OCI-M2 (cell line): ENCODE results near the gene PIK3R1.

Experiments used
- DNase-seq: peaks from one replicate; lab custom pipeline; 2025; ENCODE audit not compliant: unreplicated experiment; lab: John Stamatoyannopoulos, UW

Gene PIK3R1

DNA sequence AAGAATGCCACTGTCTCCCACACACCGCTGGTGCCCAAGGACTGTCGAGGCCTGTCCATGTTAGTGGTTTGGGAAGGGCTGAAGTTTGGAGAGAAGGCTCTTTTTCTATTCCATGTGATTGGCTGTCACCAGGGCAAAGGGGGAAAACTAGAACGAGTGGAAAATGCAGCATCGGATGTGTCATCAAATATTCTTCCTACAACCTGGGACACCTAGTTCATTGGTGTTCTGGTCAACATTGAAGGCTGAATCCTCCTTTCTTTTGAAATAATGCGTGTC, 53.2 kb downstream of the PIK3R1 start:
- no peak for DNase-seq

DNA sequence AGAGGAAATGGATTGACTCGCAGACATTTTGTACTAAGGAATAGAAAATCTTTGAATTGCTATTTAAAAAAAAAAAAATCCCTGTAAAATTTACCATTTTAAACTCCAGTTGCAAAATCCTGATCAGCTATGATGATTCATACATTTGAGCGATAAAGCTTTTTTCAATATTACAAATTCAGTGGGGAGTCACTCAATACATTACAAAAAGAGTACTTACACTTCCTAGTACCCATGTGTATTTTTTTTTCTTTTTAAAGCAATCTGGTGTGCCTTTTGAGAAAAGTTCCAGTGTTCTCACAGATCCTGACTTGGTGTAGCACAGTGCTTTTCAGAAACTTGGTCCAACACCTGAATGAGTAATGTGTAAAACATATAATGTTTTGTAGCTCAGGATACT, 54.3 kb downstream of the PIK3R1 start:
- no peak for DNase-seq

DNA sequence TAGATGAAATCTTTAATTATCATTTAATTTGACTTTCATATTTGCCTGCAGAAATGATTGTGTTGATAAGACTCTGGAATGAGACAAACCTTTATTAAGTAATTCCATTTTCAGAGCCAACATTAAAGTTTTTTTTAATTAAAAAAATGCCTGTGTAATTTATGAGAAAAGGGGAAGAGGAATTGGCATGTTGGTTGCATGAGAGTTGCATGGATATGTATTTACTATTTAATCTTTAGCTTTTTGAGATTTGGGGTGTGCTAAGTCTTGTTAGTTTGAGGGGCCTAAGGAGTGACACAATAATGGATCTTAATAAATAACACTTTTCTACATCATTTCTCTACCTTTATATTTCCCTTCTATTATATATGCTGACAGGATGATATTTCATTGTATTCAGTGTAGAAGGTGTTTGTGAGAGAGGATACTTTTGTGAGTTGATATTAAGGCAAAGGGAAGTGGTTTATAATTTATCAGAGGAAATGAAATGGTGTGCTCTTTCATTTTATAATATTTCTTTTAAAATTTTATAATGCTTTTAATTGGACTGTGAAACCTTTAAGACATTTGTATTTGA, 54.9 kb downstream of the PIK3R1 start:
- DNase-seq, result no peak

DNA sequence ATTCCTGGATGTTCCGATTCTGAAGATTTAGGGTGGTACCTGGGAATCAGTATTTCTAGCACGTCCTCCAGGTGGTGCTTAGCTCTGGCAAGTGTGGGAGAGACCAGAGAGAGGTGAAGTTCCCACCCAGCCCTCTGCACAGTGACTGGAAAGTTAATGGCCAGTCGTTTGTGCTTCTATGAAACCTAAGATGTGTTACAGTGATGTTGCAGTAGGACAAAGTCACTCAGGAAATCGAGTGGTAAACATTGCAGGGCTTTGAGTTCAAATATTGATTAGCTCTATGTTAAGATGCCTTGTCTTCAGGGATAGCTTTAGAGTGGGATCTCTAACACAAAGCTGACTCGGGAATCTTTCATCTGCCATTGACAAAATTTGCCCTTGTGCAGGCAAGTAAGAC, 55.6 kb downstream of the PIK3R1 start:
- DNase-seq, result no peak

DNA sequence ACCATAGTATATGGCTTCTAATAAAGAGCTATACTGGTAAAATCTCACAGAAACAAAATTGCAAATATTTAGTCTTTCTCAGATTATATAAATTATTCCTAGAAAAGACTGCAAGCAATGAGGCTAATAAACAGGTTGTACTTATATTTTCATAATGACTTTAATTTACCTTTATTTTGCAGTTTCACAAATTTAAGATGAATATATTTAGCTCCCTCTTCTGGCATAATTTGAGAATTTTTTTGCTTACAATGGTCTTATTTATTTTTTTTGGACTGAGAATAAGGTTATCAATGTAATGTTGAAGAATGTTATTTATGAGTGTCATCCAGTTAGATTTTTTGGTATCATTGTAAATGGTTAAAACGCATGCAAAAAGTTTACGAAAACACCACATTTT, 56.7 kb downstream of the PIK3R1 start:
- no peak for DNase-seq

DNA sequence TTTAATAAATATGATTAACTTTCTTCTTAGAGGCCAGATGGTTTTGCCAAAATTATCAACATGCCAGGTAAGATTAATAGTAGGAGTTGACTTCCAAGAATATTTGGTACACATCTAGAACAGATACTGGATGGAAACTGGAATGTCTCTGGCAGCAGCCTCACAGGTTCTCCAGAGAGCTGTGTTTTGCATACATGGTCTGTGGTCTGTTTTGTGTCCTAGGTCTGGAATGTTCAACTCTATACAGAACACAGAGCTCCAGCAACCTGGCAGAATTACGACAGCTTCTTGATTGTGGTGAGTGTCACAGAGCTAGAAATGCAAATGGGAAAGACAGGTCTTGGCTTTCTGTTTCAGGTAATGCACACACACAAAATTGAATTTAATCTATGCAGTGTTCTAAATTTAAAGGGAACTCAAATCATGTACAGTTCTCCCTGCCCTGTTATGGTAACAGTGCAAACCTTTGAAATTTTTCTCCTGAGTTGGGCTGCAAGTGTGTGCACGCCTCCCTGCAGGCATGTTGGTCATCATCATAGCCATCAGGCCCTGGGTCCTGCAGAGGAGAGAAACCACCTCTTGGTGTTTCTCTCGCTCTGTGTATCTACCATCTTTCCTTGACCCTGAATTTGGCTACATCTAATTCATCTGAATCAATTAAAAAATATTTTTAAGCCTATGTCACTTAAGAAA, 58.3 kb downstream of the PIK3R1 start:
- no peak for DNase-seq

DNA sequence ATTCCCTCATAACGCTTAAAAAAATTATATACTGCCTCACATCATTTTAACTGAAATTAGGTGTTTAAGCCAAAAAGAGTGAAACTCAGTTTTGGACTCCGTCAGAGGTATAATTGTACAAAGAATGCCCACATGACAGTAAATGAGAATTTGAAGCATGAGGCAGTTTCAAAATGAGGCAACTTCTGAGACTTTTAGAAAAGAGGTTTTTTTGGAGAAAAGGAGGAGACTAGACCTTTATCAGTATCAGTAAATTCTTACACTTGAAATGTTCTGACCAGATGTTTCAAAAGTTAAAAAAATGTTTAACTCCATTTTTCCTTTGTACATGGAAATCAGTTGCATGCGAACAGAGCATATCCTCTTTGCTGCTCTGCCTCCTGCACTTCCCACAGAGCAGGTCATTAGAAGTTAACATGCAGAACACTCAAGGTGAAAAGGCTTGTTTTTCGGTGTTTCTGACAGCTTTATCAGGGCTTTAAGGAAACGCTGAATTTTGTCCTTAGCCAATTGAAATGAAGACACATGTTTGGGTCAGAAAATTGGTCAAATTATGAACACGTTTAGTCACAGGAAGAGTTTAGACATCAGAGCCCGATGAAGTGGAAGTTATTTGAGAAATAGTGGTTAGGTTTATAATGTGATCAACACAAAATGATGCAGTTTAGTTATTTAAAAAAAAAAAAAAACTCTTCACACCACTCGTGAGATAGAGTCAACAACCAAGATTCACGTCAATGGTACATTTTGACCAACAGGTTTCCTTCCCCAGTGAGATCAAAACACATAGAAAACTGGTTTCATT, 59.5 kb downstream of the PIK3R1 start:
- DNase-seq, result no peak

DNA sequence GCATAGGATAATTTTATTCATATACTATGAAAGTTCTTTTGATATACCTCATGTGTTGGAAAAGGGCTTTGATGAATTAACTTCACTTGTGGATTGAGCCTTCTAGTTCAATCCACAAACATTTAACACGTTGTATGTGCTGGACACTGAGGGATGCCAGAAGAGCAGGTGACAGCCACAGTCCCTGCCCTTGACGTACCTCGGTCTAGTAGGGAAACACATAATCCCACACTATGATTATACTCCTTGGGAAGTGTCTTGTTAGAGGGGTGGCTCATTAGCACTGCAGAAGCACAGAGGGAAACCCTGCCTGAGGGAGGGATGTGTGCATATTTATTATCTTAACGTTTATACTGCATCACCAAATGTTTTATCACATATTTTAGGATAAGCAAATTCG, 61.2 kb downstream of the PIK3R1 start:
- DNase-seq, result no peak

DNA sequence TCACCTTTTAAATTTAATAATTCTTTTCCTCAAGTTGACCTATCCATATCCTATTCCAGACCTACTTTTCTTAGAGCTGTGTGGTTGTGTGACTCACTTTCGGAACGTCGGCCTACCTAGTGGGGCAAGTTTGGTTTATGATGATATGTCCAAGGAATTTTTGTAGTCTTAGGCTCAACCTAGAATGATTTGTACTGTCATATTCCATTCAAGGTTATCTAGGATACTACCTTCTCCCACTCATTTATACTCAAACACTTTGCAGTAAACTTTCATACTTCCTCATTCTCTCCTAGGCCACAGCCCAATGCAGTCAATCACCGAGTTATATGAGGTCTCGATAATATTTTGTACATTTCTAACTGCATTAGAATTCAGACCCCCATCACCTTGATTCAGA, 61.9 kb downstream of the PIK3R1 start:
- DNase-seq, result no peak

DNA sequence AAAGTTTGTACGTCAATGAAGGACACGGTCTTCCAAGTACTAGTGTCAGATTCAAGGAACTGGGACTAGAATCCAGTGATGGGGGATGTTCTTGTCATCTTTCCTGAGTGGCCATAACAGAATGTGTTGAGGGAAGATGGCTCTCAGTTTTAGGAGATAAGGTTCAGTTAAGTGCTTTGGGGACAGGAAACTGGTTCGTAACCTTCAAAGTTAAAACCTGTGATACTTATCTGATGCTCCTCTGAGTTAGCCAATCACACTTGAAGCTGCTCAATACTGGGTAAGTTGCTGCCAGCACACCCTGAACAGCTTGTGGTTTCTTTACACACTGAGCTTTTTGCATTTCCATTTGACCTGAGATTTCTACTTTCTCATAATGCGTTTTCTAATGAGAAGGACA, 64.4 kb downstream of the PIK3R1 start:
- DNase-seq, result no peak

DNA sequence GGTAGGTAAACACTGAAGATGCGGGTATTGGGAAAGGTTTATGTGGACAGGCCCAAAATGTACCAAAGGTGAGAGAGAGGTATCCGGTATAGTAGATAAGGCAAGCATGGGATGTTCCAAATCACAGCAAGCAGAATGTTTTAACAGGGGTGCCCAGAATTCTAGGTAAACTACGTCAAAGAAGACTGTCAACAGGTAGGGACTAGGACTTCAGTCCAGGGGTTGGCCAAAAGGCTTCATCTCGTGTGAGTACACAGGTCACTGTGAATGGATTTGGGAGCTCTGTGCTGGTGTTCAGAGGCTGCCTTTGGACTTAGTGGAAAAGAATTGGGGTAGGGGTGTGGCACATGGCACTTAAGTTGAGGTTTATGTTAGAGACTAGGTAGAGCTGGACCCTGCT, 66.4 kb downstream of the PIK3R1 start:
- DNase-seq, result no peak

DNA sequence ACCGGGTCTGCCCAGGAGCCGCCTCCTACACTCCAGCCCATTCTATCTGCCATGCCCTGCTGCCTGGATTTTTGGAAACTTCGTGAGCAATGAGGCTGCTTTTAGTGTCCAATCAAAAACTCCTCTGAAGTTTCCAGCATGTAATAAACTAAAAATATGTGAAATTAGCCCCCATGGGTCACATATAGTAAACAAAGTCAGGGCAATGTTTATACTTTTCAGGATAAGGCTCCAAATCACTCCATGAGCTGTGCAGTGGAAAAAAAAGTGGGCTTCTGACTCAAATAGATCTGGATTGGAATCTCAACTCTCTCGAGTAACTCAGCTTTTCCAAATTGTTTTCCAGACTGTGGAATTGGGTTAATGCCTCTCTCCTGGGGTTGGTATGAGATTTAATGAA, 68.2 kb downstream of the PIK3R1 start:
- DNase-seq, result no peak

DNA sequence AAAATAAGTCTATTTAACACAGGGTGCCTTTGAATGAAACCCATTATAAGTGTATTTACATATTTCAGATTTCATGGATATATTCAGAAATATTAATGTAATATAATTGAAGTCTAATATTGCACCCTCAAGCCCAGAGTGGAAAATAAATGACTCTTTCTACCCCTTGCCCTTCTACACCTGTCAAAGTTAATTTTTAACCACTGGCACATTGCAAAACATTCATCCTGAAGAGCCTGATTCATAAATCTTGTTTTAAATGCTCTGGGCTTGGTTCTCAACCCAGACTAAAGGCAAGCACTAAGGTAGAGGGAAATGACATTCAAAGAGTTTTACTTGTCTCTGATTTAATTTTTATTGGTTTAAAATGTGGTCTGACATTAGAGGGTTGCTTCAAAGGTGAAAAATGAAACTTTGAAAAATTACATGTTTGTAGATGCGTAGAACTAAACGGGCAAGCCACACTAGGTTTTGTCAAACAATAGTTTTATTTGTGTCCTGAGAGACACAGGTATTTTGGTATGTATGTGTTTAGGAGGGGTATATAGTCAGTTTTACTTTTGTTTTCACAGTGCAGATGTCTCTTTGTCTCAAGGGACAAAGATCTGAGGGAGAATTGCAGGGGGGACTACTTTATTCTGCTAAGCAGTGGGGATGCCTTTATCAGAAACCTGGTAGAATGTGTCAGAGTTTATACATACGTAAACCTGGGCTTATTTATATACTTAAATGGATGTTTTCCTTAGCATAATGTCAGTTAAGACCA, 69.7 kb downstream of the PIK3R1 start:
- no peak for DNase-seq

DNA sequence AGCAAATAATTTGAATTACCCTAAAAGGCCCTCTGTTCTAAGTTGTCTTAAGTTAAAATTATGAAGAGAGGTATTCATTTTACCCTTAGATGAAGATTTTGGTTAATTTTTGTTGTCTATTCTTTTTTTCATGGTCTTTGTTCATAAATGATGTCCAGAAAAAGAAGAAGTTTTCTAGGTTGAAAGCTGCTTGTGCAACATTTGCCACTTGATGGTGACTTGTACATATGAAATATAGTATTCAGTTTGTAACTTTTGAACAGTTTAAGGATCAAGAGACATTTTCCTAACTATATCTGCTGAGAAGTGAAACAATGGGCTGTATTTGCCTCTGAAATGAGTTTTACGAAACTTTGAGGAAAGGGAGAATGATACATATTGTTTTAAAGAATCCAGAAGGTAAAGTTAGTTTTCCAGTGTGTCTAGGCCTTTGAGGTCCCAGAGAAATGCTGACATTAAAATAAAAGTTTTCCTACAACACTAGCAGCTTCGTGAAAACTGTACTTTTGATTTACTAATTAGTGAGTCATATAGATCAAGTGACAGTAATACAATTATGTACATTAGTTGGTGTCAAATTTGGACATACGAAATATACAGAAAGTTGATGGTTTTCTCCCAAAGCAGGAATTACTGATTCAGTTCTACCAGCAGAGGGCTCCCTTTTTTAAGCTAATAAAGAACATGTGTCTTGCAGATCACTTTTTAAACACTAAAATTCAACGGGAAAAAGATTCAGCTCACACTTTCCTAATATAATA, 70.5 kb downstream of the PIK3R1 start:
- peak; percentile 11 for DNase-seq

DNA sequence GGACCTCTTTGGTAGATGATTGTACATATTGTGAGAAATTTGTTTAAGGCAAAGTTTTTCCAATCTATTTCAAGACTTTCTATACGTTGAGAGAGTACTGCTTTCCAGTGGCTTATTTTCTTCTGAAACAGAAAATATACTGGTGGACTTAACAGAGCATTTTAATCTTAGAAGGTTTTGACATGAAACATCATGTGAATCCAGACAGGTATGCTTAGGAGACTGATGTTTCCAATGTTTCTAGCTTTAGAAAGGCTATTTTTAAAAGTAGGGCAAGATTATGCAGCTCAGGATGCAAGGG, 71.0 kb downstream of the PIK3R1 start:
- no peak for DNase-seq

DNA sequence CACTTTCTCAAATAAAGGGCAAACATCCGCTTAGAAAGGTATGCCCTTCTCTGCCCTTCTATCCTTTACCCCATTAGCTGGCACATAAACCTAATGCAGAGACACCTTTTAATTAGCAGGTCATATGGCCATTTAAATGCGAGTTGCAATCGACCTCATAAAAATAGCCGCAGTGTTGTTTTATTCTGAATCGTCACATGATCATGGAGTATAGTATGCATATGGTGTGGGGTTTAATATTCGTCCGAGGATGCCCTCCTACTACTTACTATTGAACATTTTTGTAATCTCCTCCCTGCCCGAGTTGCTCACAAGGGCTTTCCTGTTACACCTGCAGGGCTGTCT, 72.0 kb downstream of the PIK3R1 start:
- DNase-seq, result no peak

DNA sequence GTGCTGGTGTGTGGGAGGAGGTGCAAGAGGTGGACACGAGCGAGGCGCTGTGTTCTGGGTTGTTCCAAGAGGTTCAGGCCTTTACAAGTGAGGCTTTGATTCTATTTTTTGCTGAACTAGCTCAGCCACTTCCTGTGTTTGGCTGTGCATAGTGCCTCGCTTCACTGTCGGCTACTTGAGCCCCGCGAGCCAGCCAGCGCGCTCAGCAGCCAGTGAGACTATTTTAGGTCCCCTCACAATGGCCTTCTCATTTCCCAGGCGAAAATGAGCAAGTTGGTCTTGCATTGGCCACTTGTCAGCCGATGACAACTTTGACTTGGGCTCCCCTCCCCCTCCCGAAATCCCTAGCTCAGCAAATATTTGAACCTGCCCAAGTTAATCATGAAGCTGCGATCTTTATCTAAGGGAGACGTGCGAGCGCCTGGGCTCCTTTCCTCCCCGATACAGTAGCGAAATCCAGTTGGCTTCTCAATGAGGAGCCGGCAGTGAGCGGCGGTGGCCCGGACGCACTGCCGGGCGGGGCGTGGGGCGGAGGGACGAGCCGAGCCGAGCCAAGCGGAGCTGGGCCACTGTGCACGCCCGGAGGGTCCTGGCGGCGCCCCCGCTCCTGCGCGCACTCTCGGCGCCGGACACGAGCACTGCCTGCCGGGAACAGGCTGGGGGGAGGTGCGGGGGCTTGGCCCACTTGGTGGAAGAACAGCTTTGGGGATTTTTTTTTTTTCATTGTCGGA, 72.6 kb downstream of the PIK3R1 start:
- no peak for DNase-seq

DNA sequence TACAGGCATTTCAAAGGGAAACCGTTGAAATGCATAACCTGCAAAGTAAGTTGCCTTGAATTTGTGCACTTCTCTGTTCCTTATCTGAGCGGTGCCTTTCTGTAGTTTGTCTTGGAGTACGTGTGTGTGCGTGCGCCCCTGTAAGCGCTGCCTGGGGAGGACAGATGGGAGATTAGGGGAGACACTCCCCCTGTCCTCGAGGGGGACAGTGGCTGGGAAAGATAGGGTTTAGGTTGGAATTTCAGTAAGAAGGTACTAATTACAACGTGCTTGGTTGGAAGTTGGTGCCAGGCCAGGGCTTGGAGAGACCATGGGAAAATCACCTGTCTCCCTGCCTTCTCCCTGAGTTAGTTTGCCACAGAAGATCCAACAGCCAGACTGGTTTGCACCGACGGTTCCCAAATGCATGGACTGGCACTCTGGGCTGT, 73.2 kb downstream of the PIK3R1 start:
- DNase-seq, result no peak

DNA sequence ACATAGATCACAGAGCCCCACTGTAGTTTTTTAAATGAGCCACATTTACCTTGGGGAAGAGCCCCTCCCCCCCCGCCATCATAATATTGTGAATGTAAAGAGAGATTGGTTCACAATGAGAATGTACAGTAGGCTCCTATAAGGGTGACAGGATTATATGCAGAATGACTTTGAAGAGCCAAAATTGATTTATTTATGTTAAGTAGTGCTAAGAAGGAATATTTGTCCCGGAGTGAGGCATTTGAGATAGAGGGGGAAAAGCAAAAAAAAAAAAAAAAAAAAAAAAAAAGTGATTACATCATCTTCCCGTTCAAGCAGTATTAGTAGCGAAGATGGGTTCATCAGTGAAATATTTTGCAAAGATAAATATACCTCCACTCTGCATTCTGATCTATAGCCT, 73.9 kb downstream of the PIK3R1 start:
- DNase-seq, result no peak

DNA sequence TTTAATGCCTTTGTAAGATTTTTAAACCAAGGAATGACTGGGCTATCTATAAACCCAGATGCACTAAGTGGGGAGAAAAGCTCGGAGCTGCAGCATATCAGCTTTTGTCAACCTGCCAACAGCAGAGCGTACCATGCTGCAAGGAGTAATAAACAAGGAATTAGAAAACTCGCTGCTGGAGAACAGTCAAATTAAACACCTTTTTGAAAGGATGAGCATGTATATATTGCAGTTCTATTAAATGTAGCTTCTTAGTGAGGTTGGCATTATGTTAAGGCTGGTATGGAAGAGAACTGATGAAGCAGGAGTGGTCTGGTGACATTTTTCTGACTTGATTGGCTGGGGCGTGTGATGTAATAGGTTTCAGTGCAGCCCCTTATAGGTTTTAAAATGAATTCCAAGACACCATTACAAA, 74.7 kb downstream of the PIK3R1 start:
- no peak for DNase-seq

DNA sequence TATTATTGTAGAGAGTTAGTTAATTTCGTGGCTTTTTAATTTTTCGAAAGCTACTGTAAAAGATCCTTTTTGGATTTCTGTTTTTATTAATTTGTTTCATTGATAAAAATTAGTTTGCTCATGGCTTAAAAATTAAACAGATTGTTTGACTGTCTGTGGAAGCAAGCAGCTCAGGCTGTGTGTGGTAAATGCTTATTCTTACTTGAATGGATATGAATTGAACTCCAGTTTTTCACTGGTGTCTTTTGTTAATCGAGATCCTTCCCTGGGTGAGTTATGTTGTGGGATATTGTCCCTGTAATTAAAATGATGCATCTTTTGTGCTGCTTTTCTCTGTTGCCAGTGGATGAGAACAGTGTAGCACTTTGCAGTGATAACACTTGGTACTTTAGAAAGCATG, 75.3 kb downstream of the PIK3R1 start:
- DNase-seq, result no peak
